Suprapubic skin (tissue), 4 donors: ENCODE results near the gene KRTAP3-2.

ENCODE experiments used
- EP300 ChIP-seq: sonication (generic); formaldehyde crosslinking; IDR thresholded peaks from one replicate; pipeline ENCODE4 v1.6.1; 2017; ENCODE audit warnings: antibody characterized with exemption
- POLR2AphosphoS5 ChIP-seq, 3 donors: sonication (generic); formaldehyde crosslinking; IDR thresholded peaks; one replicate each; pipeline ENCODE4 v1.6.1; 2017; ENCODE audit warnings: antibody characterized with exemption in 3 of 3
- TF ChIP-seq, protein P1 (sequence below), 2 donors: fragments of 200-600 bp in 1 of 2; fragments of 450-650 bp in 1 of 2; sonication (generic) in 1 of 2; IDR thresholded peaks; one replicate each; pipeline ENCODE4 v1.5.1; 2016 to 2019; ENCODE audit warnings: antibody characterized with exemption in 2 of 2, mild to moderate bottlenecking in 1 of 2, moderate library complexity in 1 of 2

DNA sequence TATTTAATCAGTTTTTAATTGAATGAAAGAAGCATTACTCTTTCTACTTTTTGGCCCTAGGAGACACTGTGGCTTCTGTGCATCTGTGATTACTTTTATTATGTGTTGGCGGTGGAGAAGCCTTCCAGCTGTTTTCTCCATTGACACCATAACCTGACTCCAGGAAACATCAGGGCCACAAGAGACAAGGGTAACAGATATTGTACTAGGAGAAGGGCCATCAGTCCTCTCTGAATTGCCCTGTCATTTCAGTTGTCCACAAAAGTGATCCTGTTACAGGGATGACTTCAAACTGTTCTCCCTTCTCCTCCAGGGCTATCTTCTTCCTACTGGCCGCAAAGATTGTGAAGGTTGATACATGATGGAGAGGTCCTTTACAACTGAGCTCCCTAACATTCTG is 47.6 kb downstream of the KRTAP3-2 start:
- TF ChIP-seq, protein P1, sequence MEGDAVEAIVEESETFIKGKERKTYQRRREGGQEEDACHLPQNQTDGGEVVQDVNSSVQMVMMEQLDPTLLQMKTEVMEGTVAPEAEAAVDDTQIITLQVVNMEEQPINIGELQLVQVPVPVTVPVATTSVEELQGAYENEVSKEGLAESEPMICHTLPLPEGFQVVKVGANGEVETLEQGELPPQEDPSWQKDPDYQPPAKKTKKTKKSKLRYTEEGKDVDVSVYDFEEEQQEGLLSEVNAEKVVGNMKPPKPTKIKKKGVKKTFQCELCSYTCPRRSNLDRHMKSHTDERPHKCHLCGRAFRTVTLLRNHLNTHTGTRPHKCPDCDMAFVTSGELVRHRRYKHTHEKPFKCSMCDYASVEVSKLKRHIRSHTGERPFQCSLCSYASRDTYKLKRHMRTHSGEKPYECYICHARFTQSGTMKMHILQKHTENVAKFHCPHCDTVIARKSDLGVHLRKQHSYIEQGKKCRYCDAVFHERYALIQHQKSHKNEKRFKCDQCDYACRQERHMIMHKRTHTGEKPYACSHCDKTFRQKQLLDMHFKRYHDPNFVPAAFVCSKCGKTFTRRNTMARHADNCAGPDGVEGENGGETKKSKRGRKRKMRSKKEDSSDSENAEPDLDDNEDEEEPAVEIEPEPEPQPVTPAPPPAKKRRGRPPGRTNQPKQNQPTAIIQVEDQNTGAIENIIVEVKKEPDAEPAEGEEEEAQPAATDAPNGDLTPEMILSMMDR (IDR thresholded peaks at IDR 0.05): no peak
- TF ChIP-seq POLR2AphosphoS5 (IDR thresholded peaks at IDR 0.05) (no peak), EP300 (no peak)
